GM21526 (cell line): ENCODE results near the gene EGFLAM.

ENCODE experiments used
- ATAC-seq: cut with Tn5 transposase; IDR thresholded peaks from one replicate; pipeline ENCODE4 v1.9.1; 2021; ENCODE audit warnings: moderate library complexity; ENCODE audit not compliant: unreplicated experiment, low FRiP score

The EGFLAM gene

DNA sequence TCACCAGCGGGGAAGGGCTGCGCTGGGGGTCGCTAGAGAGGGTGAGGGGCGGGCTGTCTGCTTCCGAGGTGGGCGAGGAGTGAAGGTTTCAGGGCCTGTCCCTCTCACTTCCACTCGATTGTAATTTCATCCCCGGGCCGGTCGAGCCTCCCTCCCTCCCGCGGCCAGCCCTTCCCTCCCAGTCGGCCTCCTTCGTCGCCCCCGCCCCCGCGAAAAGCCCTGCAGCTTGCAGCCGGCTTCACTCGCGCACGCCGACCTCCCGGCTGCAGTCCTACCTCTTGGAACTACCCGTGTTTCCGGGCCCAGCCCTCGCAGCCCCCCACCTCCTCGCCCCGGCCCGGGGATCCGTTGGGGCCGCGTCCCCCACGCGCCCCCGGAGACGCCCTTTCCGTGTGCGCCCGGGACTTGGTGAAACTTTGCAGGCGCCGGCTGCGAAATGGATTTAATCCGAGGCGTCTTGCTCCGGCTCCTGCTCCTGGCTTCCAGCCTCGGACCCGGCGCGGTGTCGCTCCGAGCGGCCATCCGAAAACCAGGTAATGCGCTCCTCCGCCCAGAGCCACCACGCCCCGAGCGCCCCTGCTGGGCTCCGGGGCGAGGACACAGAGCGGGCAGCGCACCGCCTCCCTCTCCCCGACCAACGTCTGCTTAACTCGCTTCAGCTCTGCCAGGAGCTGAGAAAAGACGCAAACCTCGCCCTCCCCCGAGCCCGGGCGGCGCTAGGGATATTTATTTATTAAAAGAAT, at the start of gene EGFLAM:
EGFLAM (plus strand) TSS at position 241 of the 743 bp plus-strand sequence; CDS start at position 437, 196 bp downstream.
- no peak for ATAC-seq

DNA sequence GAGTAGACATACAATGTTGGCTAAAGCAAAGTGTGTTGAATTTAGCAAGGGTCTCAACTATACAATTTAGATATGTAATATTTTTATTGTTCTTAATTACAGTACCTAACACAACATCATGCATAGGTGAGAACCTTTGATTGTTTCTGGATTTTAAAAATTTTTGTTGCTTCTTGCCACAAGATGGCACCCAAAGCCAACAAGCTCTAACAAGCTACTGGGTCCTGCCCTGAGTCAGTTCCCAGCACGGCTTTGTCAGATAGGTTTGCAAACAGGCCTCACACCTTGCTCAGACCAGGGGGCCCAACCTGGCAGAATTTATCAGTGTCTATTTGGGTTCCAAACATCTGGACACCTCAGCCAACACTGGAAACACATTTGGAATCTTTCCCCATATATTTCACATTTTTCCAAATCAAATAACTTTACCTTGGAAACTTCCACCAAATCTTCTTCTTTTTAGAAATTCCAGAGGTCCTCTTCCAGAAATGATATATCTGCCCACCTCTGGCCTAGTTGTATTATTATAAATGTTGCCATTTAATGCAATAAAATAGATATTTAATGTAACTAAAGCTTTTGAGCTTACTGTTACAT, 49.5 kb upstream of the EGFLAM start:
- ATAC-seq = no peak

DNA sequence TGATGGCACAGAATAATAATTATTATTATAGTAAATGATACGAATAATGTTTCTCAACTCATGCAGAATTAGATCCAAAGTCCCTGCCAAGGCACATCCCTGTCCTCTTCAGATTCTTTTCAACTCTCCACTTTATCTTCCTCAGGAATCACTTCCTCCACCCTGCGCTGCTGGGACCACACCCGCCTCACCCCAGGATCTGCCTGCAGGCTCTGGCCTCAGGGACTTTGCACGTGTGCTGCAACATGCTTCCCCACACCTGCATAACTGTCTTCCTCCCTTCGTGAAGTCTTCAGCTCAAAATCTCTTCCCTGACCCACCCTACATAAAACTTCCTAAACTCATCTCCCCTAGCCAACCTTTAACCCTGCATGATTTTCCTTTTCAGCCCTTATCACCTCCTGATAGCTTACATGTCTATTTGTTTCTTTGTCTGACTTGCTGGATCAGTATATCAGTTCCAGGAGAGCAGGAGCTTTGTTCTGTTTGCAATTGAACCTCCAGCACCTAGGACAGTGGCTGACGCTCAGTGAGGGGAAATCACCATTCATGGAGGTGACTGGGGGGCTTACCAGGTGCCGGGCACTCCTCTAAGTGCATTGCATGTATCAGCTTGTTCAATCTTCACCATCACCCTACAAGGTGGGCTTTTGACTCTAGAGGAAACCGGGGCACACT, 47.5 kb upstream of the EGFLAM start:
- ATAC-seq = no peak

DNA sequence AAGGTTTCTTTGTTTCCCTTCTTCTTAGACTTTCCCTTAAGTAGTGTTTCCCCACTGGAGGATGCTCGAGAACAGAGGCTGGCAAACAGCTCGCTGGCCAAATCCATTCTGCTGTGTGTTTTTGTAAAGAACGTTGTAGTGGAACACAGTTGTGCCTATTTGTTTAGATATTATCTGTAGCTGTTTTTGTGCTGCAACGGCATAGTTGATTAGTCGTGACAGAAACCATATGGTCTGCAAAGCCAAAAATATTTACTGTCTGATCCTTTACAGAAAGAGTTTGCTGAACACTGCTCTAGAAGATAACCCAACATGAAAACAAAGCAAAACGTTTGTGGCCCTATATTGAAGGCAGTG, 47.0 kb upstream of the EGFLAM start:
- no peak for ATAC-seq

DNA sequence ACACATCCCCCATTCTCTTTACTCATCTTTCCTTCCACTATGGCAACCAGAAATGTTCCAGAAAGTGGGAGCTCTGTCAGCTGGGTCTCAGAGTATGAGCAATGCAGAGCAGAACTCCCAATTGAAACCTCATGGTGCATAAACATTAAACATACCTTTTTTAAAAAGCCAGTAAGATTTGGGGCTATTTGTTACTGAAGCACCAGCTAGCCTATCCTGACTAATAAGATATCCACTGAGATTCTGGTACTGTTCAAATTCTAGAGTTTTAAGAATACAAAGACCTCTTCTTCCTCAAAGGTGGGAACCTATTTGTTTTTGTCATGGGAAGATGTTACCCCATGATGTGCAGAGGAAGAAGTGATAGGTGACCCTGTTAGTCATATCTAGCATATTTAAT, 46.1 kb upstream of the EGFLAM start:
- ATAC-seq = no peak

DNA sequence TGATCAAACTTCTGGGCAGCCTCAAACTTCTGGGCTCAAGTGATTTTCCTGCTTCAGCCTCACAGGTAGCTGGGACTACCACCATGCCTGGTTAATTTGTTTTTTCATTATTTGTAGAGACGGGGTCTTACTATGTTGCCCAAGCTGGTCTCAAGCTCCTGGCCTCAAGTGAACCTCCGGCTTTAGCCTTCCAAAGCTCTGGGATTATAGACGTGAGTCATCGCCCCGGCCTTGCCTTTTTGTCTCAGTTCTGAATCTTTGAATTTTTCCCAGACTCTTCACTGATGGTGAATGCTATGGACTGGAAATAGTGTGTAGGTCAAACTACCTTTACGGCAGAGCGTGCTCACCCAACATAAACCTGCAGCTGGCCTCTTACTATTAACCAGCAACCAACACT, 32.3 kb upstream of the EGFLAM start:
- no peak for ATAC-seq

- no peak for ATAC-seq
Measured at GRCh38 chr5:38228914-38229313, 29.4 kb upstream of the EGFLAM start.

DNA sequence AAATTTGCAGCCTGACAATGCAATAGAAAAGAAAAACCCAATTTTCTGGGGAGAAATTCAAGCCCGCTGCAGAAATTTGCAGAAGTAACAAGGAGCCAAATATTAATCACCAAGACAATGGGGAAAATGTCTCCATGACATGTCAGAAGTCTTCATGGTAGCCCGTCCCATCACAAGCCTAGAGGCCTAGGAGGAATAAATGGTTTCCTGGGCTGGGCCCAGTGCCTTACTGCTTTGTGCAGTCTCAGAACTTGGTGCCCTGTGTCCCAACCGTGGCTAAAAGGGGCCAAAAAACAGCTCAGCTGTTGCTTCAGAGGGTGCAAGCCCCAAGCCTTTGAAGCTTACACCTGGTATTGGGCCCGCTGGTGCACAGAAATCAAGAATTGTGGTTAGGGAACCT, 23.6 kb upstream of the EGFLAM start:
- no peak for ATAC-seq

DNA sequence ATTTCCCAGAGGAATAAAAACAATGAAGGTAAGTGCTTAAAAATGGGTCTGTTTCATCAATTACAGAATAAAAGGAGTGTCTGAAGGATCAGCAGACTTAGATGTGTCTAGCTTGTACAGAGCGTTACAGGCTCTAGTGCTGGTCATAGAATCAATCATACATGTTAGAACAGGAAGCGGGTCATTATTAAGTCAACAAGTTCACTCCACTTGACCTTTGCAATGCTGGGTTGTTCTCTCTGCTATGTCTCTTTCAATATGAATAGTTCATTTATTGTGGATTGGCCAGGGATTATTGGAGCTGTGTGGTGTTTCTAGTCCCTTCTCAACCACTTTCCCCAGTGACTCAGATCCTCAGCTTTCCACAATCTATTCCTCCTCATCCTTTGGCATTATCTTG, 20.7 kb upstream of the EGFLAM start:
- no peak for ATAC-seq

DNA sequence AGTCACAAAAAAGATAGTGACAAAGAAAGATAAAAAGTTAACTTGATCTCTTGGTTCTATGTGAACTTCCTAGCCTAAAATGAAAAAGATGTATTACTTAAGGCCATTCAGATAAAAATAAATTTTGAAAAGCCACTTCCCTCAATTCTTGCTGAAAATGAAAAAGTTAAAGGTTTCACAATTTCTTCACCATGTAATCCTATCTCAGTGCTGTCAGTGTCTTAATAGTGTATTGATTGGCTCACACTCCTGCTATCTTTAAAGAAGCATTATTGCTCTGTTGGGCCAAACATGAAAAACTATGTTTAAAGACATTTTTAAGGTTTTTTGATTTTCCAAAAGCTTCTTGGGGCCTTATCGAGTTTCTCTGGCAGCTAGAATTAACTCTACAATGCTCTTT, 18.1 kb upstream of the EGFLAM start:
- ATAC-seq = no peak

DNA sequence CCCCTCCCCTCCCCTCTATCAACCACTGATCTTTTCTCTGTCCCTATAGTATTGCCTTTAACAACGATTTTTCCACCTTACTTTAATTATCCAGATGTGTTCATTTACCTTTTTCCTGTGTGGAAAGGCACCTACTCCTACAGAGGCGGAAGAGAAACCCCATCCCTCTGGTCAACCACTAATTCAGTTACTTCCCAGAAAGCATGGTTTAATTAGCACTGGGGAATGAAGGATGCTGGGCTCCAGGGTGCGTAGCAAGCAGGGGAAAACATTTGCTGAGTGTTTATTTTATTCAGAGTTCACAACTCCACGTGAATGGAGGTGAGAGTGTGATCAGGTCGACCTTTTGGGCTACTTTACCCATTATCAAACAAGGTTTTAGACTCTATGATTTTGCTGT, 16.7 kb upstream of the EGFLAM start:
- ATAC-seq = no peak

- no peak for ATAC-seq
Measured at GRCh38 chr5:38245307-38245706, 13.1 kb upstream of the EGFLAM start.

DNA sequence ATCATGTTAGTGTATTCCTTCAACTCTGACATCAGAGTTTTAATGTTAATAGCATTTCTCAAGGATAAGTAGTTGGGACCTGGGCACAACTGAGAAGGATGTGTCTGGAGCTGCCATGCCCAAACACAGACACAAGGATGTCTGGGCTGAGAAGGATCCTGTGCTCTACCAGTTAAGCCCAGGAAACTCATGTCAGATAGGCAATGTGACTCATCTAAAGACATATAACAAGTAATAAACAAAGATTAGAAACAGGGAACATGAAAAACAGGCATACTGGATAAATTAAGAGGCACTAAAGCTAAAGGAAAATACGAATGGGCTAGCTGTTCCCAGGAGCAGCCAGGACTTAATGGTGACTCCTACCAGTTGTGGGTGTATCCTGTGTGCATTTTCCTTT, 9.1 kb upstream of the EGFLAM start:
- ATAC-seq = no peak

GRCh38 chr5:38249812-38250211, 8.5 kb upstream of the EGFLAM start:
- ATAC-seq = no peak

- no peak for ATAC-seq
Measured at GRCh38 chr5:38250763-38251448, 7.5 kb upstream of the EGFLAM start.

- ATAC-seq = no peak
Measured at GRCh38 chr5:38253759-38254158, 4.6 kb upstream of the EGFLAM start.

DNA sequence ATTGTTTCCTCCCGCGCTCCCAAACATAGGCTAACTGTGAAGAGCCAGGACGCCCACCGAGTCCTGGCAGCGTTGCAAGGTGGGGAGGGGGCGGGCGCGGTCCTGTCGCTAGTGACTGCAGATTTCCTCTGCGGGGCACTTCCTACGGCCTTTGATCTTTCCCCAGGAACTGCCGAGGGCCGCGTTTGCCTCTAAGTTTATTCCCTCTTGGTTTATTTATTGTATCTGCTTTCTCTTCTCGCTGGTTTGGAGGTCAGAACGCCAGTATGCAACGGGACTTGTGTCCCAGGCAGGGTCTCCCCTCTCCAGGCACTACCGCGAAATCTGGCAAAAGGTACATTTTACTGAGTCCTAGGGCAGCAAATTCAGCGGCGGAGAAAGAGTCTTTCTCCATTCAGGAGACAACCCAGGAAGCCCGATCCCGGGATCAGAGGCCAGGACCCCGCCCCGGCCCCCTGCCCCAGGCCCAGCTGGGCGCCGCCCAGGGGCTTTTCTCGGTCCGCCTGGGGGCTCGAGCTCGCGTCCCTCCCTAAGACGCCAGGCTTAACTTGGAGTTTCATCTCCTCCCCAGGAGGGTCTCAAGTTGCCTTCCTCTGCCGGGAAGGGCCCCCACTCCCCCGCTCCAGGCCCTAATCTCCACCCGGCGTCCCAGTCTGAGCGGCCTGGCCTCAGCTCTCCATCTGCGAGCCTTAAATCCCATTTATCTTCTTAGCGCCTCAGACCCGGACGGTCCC, 884 bp upstream of the EGFLAM start:
- no peak for ATAC-seq

- no peak for ATAC-seq
Measured at GRCh38 chr5:38258042-38258318, 379 bp upstream of the EGFLAM start.

GRCh38 chr5:38259062-38259808, 876 bp downstream of the EGFLAM start:
- no peak for ATAC-seq

- ATAC-seq = no peak
Measured at GRCh38 chr5:38259809-38260160, 1.4 kb downstream of the EGFLAM start.
